Frontal cortex (tissue), 4 donors: ENCODE results near the gene KLF11. TPM values are rescaled to one million over a fixed set of nuclear protein-coding genes. Genes with fewer than 3 reads are reported as not detected.
"Not testable (repeated sequence)": the region's sequence is repeated elsewhere in the genome, so short reads cannot be mapped to it uniquely, and the experiment has no call there.

Experiments
- DNase-seq, 2 donors: peaks; one replicate each; pipeline ENCODE4 v3.0.0; 2012; ENCODE audit warnings: low spot score in 2 of 2
- FAIRE-seq: peaks from 2 replicates; lab custom pipeline; 2012; peaks lifted over from hg19 to GRCh38; lab: Jason Lieb, UNC
- total RNA-seq: library from RNA; depleted of rRNA; stranded (reverse); fragments of >200 nt; gene quantifications from one replicate; pipeline ENCODE4 v1.2.3, GENCODE V29; 2014
- donor health status: control.
- donor health status: control.
- donor health status: control.

KLF11 gene
- total RNA-seq, 1 donor from 2014 or later = 13.0 TPM

- DNase-seq (no peak), FAIRE-seq (no peak)
Measured at GRCh38 chr2:10022041-10022421, 21.3 kb upstream of the KLF11 start.

GRCh38 chr2:10022445-10022844, 20.9 kb upstream of the KLF11 start:
- no peak for FAIRE-seq
- no peak for DNase-seq

- DNase-seq = no peak
- FAIRE-seq = no peak
Measured at GRCh38 chr2:10022966-10023662, 20.2 kb upstream of the KLF11 start.

GRCh38 chr2:10026940-10027569, 16.3 kb upstream of the KLF11 start:
- DNase-seq (no peak), FAIRE-seq (no peak)

- DNase-seq (no peak), FAIRE-seq (no peak)
Measured at GRCh38 chr2:10027660-10028330, 15.6 kb upstream of the KLF11 start.

- FAIRE-seq = no peak
Measured at GRCh38 chr2:10028407-10028987, 14.9 kb upstream of the KLF11 start.

GRCh38 chr2:10028988-10029874, 14.1 kb upstream of the KLF11 start:
- DNase-seq = peak in 1 of 2 donors; percentile 64
- FAIRE-seq = no peak

More at GRCh38 chr2:10028407-10028987, 14.9 kb upstream of the KLF11 start:
- DNase-seq = no peak

GRCh38 chr2:10029875-10030223, 13.5 kb upstream of the KLF11 start:
- FAIRE-seq = no peak
- no peak for DNase-seq

GRCh38 chr2:10030311-10030736, 13.0 kb upstream of the KLF11 start:
- DNase-seq = no peak
- FAIRE-seq = no peak

- not testable (repeated sequence) for DNase-seq, FAIRE-seq
Measured at GRCh38 chr2:10030798-10031197, 12.6 kb upstream of the KLF11 start.

- DNase-seq (no peak), FAIRE-seq (no peak)
Measured at GRCh38 chr2:10031886-10032745, 11.2 kb upstream of the KLF11 start.

- no peak for DNase-seq
Measured at GRCh38 chr2:10032746-10033105, 10.6 kb upstream of the KLF11 start.

GRCh38 chr2:10033251-10034006, 9.9 kb upstream of the KLF11 start:
- no peak for DNase-seq
- FAIRE-seq = no peak

More at GRCh38 chr2:10032746-10033105, 10.6 kb upstream of the KLF11 start:
- FAIRE-seq = no peak

- no peak for FAIRE-seq
Measured at GRCh38 chr2:10034333-10035052, 8.9 kb upstream of the KLF11 start.

GRCh38 chr2:10035053-10035422, 8.3 kb upstream of the KLF11 start:
- FAIRE-seq (no peak), DNase-seq (no peak)

More at GRCh38 chr2:10034333-10035052, 8.9 kb upstream of the KLF11 start:
- DNase-seq = no peak

- FAIRE-seq (no peak), DNase-seq (no peak)
Measured at GRCh38 chr2:10035633-10036032, 7.7 kb upstream of the KLF11 start.

GRCh38 chr2:10036095-10036884, 7.1 kb upstream of the KLF11 start:
- FAIRE-seq (no peak), DNase-seq (peak; percentile 74 to 79)
